IPS-20b (cell line): ENCODE results near the gene CXorf38.

ENCODE experiments used
- H3K27ac ChIP-seq: one replicate; pipeline ENCODE4 v1.5.1; 2013; ENCODE audit warnings: low read length
- H3K27me3 ChIP-seq: 2 replicates; pipeline ENCODE4 v1.6.1; 2013; ENCODE audit warnings: mild to moderate bottlenecking, low read length, inconsistent platforms; ENCODE audit not compliant: insufficient read depth
- H3K36me3 ChIP-seq: 2 replicates; pipeline ENCODE4 v1.6.1; 2013; ENCODE audit warnings: low read depth, mild to moderate bottlenecking, inconsistent platforms, low read length, moderate library complexity; ENCODE audit not compliant: insufficient read depth
- H3K4me1 ChIP-seq: 2 replicates; pipeline ENCODE4 v1.6.1; 2013; ENCODE audit warnings: mild to moderate bottlenecking, control low read depth, inconsistent platforms, low read length, moderate library complexity; ENCODE audit not compliant: insufficient read depth
- H3K4me3 ChIP-seq: 2 replicates; pipeline ENCODE4 v1.5.1; 2013; ENCODE audit warnings: mild to moderate bottlenecking, low read length, inconsistent platforms
- H3K9ac ChIP-seq: 2 replicates; pipeline ENCODE4 v1.6.1; 2013; ENCODE audit warnings: low read depth, mild to moderate bottlenecking, inconsistent platforms, low read length, moderate library complexity
- H3K9me3 ChIP-seq: 2 replicates; pipeline ENCODE4 v1.6.1; 2013; ENCODE audit warnings: mild to moderate bottlenecking, low read depth, low read length, inconsistent platforms; ENCODE audit not compliant: insufficient read depth

CXorf38 gene

GRCh38 chrX:40660381-40660780 lies 13.0 kb upstream of the CXorf38 start:
- no peaks in the 10 kb centered on the region for H3K4me1 ChIP-seq
- no peaks in the 10 kb centered on the region for H3K9me3 ChIP-seq
- H3K27ac ChIP-seq = no peak overlapping the region
- H3K9ac ChIP-seq = no peak overlapping the region
- no peak overlapping the region for H3K4me3 ChIP-seq
- peaks cover 90% of the 10 kb centered on the region for H3K36me3 ChIP-seq
- no peaks in the 10 kb centered on the region for H3K27me3 ChIP-seq

GRCh38 chrX:40653535-40653934 lies 6.2 kb upstream of the CXorf38 start:
- Histone ChIP-seq H3K4me1 (no peaks in the 10 kb centered on the region), H3K9ac (no peak overlapping the region), H3K27me3 (no peaks in the 10 kb centered on the region), H3K4me3 (no peak overlapping the region), H3K27ac (no peak overlapping the region), H3K36me3 (peaks cover 87% of the 10 kb centered on the region), H3K9me3 (no peaks in the 10 kb centered on the region)

GRCh38 chrX:40652664-40653063 lies 5.3 kb upstream of the CXorf38 start:
- Histone ChIP-seq H3K4me1 (no peaks in the 10 kb centered on the region), H3K4me3 (no peak overlapping the region), H3K9me3 (no peaks in the 10 kb centered on the region), H3K27ac (no peak overlapping the region), H3K36me3 (peaks cover 81% of the 10 kb centered on the region), H3K9ac (no peak overlapping the region), H3K27me3 (no peaks in the 10 kb centered on the region)

GRCh38 chrX:40651620-40652223 lies 4.4 kb upstream of the CXorf38 start:
- H3K4me3 ChIP-seq = no peak overlapping the region
- no peaks in the 10 kb centered on the region for H3K4me1 ChIP-seq
- no peak overlapping the region for H3K9ac ChIP-seq
- H3K27ac ChIP-seq = no peak overlapping the region
- H3K9me3 ChIP-seq = no peaks in the 10 kb centered on the region
- no peaks in the 10 kb centered on the region for H3K27me3 ChIP-seq
- peaks cover 73% of the 10 kb centered on the region for H3K36me3 ChIP-seq

GRCh38 chrX:40646489-40647306 lies 663 bp downstream of the CXorf38 start:
- H3K27ac ChIP-seq = no peak overlapping the region
- no peaks in the 10 kb centered on the region for H3K4me1 ChIP-seq
- H3K9ac ChIP-seq = peak overlapping the region; percentile 76
- no peaks in the 10 kb centered on the region for H3K27me3 ChIP-seq
- H3K36me3 ChIP-seq = peaks cover 25% of the 10 kb centered on the region
- H3K9me3 ChIP-seq = no peaks in the 10 kb centered on the region
- H3K4me3 ChIP-seq = peak overlapping the region; percentile 76

GRCh38 chrX:40644821-40645358 lies 2.5 kb downstream of the CXorf38 start:
- H3K27me3 ChIP-seq = no peaks in the 10 kb centered on the region
- no peak overlapping the region for H3K4me3 ChIP-seq
- H3K27ac ChIP-seq = no peak overlapping the region
- peaks cover 11% of the 10 kb centered on the region for H3K36me3 ChIP-seq
- no peaks in the 10 kb centered on the region for H3K9me3 ChIP-seq
- H3K9ac ChIP-seq = no peak overlapping the region
- H3K4me1 ChIP-seq = no peaks in the 10 kb centered on the region

GRCh38 chrX:40644176-40644575 lies 3.2 kb downstream of the CXorf38 start:
- Histone ChIP-seq H3K27ac (no peak overlapping the region), H3K36me3 (peaks cover 12% of the 10 kb centered on the region), H3K4me1 (no peaks in the 10 kb centered on the region), H3K27me3 (no peaks in the 10 kb centered on the region), H3K4me3 (no peak overlapping the region), H3K9me3 (no peaks in the 10 kb centered on the region), H3K9ac (no peak overlapping the region)

- Histone ChIP-seq H3K27ac (no peak overlapping the region), H3K4me3 (no peak overlapping the region), H3K4me1 (no peaks in the 10 kb centered on the region), H3K36me3 (peaks cover 71% of the 10 kb centered on the region), H3K9ac (no peak overlapping the region), H3K27me3 (no peaks in the 10 kb centered on the region), H3K9me3 (no peaks in the 10 kb centered on the region)
Observed at GRCh38 chrX:40637687-40638086, 9.7 kb downstream of the CXorf38 start.

- no peaks in the 10 kb centered on the region for H3K9me3 ChIP-seq
- no peaks in the 10 kb centered on the region for H3K27me3 ChIP-seq
- no peak overlapping the region for H3K4me3 ChIP-seq
- H3K9ac ChIP-seq = no peak overlapping the region
- no peak overlapping the region for H3K27ac ChIP-seq
- H3K4me1 ChIP-seq = no peaks in the 10 kb centered on the region
- H3K36me3 ChIP-seq = peaks cover 70% of the 10 kb centered on the region
Observed at GRCh38 chrX:40632199-40632598, 15.2 kb downstream of the CXorf38 start.

GRCh38 chrX:40628506-40628905 lies 18.9 kb downstream of the CXorf38 start:
- H3K27me3 ChIP-seq = no peaks in the 10 kb centered on the region
- peaks cover 34% of the 10 kb centered on the region; the same call in 1 of the 2 replicates for H3K36me3 ChIP-seq
- H3K27ac ChIP-seq = no peak overlapping the region
- no peak overlapping the region for H3K9ac ChIP-seq
- no peak overlapping the region for H3K4me3 ChIP-seq
- no peaks in the 10 kb centered on the region for H3K9me3 ChIP-seq
- H3K4me1 ChIP-seq = no peaks in the 10 kb centered on the region

- Histone ChIP-seq H3K36me3 (peaks cover 17% of the 10 kb centered on the region; the same call in 1 of the 2 replicates), H3K4me3 (no peak overlapping the region), H3K9ac (no peak overlapping the region), H3K9me3 (no peaks in the 10 kb centered on the region), H3K27me3 (no peaks in the 10 kb centered on the region), H3K4me1 (no peaks in the 10 kb centered on the region), H3K27ac (no peak overlapping the region)
Observed at GRCh38 chrX:40625294-40625693, 22.1 kb downstream of the CXorf38 start.

GRCh38 chrX:40623665-40624064 lies 23.7 kb downstream of the CXorf38 start:
- no peaks in the 10 kb centered on the region for H3K27me3 ChIP-seq
- H3K36me3 ChIP-seq = peaks cover 11% of the 10 kb centered on the region; the same call in 1 of the 2 replicates
- H3K9me3 ChIP-seq = no peaks in the 10 kb centered on the region
- no peaks in the 10 kb centered on the region for H3K4me1 ChIP-seq
- H3K9ac ChIP-seq = no peak overlapping the region
- no peak overlapping the region for H3K27ac ChIP-seq
- H3K4me3 ChIP-seq = no peak overlapping the region
